Erythroblast (primary cell): ENCODE measurements around the gene EEF1E1.

ENCODE experiments used
- GATA1 ChIP-seq: IDR thresholded peaks from 2 replicates; pipeline ENCODE4 v1.6.1; 2011; ENCODE audit warnings: low read depth, mild to moderate bottlenecking, control low read depth, low read length, moderate library complexity
- POLR2A ChIP-seq: IDR thresholded peaks from 2 replicates; pipeline ENCODE4 v1.6.1; 2011; ENCODE audit warnings: mild to moderate bottlenecking, low read length

GRCh38 chr6:8130399-8130798 lies 28.1 kb upstream of the EEF1E1 start:
- TF ChIP-seq POLR2A (no peak), GATA1 (no peak)
